ENCODE measurements around the gene SPAG16.

SPAG16 gene

GRCh38 chr2:213284105-213285090, at the start of gene SPAG16:
SPAG16 (plus strand) TSS chr2:213284464.
- TF ChIP-seq, protein P1, sequence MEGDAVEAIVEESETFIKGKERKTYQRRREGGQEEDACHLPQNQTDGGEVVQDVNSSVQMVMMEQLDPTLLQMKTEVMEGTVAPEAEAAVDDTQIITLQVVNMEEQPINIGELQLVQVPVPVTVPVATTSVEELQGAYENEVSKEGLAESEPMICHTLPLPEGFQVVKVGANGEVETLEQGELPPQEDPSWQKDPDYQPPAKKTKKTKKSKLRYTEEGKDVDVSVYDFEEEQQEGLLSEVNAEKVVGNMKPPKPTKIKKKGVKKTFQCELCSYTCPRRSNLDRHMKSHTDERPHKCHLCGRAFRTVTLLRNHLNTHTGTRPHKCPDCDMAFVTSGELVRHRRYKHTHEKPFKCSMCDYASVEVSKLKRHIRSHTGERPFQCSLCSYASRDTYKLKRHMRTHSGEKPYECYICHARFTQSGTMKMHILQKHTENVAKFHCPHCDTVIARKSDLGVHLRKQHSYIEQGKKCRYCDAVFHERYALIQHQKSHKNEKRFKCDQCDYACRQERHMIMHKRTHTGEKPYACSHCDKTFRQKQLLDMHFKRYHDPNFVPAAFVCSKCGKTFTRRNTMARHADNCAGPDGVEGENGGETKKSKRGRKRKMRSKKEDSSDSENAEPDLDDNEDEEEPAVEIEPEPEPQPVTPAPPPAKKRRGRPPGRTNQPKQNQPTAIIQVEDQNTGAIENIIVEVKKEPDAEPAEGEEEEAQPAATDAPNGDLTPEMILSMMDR (IDR thresholded peaks at IDR 0.05; ENCODE audit: low read depth, low read length, missing control alignments), result no peak
- DNase-seq (ENCODE audit: low read depth), result peak; percentile 91
- H3K4me3 ChIP-seq (ENCODE audit: low read depth, low read length), result peak within 1 kb of the TSS; percentile 78
- in situ Hi-C loops (cut with HindIII; ENCODE audit: low sequenced_read_pairs), result no loop called here

- no peak for DNase-seq (ENCODE audit: low read depth)
- TF ChIP-seq, protein P1 (IDR thresholded peaks at IDR 0.05; ENCODE audit: low read depth, low read length, missing control alignments), result no peak
- in situ Hi-C loops (cut with HindIII; ENCODE audit: low sequenced_read_pairs), result no loop called here
- no peak overlapping the region for H3K4me3 ChIP-seq (ENCODE audit: low read depth, low read length)
Observed at GRCh38 chr2:213234641-213235040, 49.6 kb upstream of the SPAG16 start.

DNA sequence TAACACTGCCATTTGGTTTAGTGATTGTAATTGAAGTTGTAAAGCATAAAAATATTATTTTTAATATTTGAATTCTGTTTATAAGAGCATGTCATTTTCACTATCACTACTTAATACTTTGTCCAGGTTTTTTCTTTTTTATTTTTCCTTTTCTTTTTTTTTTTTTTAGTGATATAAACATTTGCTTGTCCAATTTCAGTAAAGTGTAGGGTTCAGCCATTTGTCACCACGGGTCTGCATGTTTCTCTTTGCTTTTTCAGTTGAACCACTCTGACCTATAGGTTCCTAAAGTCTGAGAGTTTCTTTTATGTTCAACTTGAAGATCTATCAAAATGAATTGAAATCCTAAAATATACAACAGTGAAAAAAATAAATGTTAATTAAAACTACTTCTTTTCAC, 48.5 kb upstream of the SPAG16 start:
- TF ChIP-seq, protein P1 (IDR thresholded peaks at IDR 0.05; ENCODE audit: low read depth, low read length, missing control alignments), result no peak
- in situ Hi-C loops (cut with HindIII; ENCODE audit: low sequenced_read_pairs), result no loop called here
- no peak overlapping the region for H3K4me3 ChIP-seq (ENCODE audit: low read depth, low read length)
- no peak for DNase-seq (ENCODE audit: low read depth)

- no peak overlapping the region for H3K4me3 ChIP-seq (ENCODE audit: low read depth, low read length)
- TF ChIP-seq, protein P1 (IDR thresholded peaks at IDR 0.05; ENCODE audit: low read depth, low read length, missing control alignments), result no peak
- DNase-seq (ENCODE audit: low read depth), result no peak
- in situ Hi-C loops (cut with HindIII; ENCODE audit: low sequenced_read_pairs), result no loop called here
Observed at GRCh38 chr2:213237251-213237650, 47.0 kb upstream of the SPAG16 start.

GRCh38 chr2:213237787-213238186, 46.5 kb upstream of the SPAG16 start:
- in situ Hi-C loops (cut with HindIII; ENCODE audit: low sequenced_read_pairs), result no loop called here
- TF ChIP-seq, protein P1 (IDR thresholded peaks at IDR 0.05; ENCODE audit: low read depth, low read length, missing control alignments), result no peak
- DNase-seq (ENCODE audit: low read depth), result no peak
- H3K4me3 ChIP-seq (ENCODE audit: low read depth, low read length), result no peak overlapping the region

DNA sequence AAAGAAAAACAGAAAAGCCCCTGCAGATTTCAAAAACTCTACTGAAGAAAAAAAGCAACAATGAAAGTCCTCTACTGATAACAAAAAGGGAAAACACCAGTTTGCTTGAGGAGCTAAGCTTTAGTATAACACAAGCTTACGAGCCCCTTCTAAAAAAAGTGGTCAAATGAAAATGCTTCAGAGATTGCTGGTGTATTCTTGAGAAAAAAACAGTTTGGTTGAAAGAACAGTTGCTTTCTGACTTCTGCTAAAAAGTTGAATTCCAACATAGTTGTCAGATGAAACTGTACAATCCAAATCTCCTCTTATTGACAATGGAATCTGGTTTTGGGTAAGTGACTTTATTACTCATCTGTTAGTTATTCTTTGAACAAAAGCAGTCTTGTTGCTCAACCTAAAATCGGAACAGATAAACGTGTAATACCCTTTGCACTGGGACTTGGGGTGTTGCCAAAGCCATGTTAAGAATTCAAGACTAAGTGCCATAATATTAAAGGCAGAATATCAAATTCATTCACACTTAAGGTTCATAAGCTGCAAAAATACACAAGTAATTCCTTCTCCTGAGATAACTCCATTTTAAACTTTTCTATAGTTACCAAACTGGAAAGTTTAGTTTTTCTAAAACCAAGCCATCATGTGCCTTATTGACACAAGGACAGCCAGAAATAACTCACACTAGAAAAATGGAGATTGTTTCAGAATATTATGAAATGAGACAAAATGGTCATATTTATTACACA, 45.3 kb upstream of the SPAG16 start:
- no peak overlapping the region for H3K4me3 ChIP-seq (ENCODE audit: low read depth, low read length)
- in situ Hi-C loops (cut with HindIII; ENCODE audit: low sequenced_read_pairs), result no loop called here
- TF ChIP-seq, protein P1 (IDR thresholded peaks at IDR 0.05; ENCODE audit: low read depth, low read length, missing control alignments), result no peak
- DNase-seq (ENCODE audit: low read depth), result peak; percentile 83

All from astrocyte of the cerebellum (primary cell).